Measurements from ENCODE around the gene HOXA2. TPM values are rescaled to one million over a fixed set of nuclear protein-coding genes. Genes with fewer than 3 reads are reported as not detected.
A peak's percentile ranks its signal among the peaks of the same experiment; 100 is the strongest.

Gene HOXA2
- total RNA-seq, 1 donor from 2014 or later, result 0.59 TPM

GRCh38 chr7:27141923-27142579 is 39.6 kb upstream of the HOXA2 start:
- no peak for DNase-seq (ENCODE audit: low read depth, low spot score)

GRCh38 chr7:27141137-27141922 is 38.8 kb upstream of the HOXA2 start:
- no peak for DNase-seq (ENCODE audit: low read depth, low spot score)

GRCh38 chr7:27140126-27140857 is 37.8 kb upstream of the HOXA2 start:
- DNase-seq (ENCODE audit: low read depth, low spot score), result no peak

GRCh38 chr7:27139334-27140125 is 37.0 kb upstream of the HOXA2 start:
- no peak for DNase-seq (ENCODE audit: low read depth, low spot score)

GRCh38 chr7:27138985-27139333 is 36.5 kb upstream of the HOXA2 start:
- no peak for DNase-seq (ENCODE audit: low read depth, low spot score)

GRCh38 chr7:27138472-27138871 is 36.0 kb upstream of the HOXA2 start:
- DNase-seq (ENCODE audit: low read depth, low spot score), result no peak

GRCh38 chr7:27137640-27138315 is 35.3 kb upstream of the HOXA2 start:
- no peak for DNase-seq (ENCODE audit: low read depth, low spot score)

GRCh38 chr7:27134392-27134791 is 31.9 kb upstream of the HOXA2 start:
- DNase-seq (ENCODE audit: low read depth, low spot score), result no peak

GRCh38 chr7:27133409-27134231 is 31.1 kb upstream of the HOXA2 start:
- DNase-seq (ENCODE audit: low read depth, low spot score), result no peak

- no peak for DNase-seq (ENCODE audit: low read depth, low spot score)
Measured at GRCh38 chr7:27132978-27133377, 30.5 kb upstream of the HOXA2 start.

GRCh38 chr7:27132214-27132613 is 29.7 kb upstream of the HOXA2 start:
- no peak for DNase-seq (ENCODE audit: low read depth, low spot score)

GRCh38 chr7:27131390-27131819 is 28.9 kb upstream of the HOXA2 start:
- no peak for DNase-seq (ENCODE audit: low read depth, low spot score)

GRCh38 chr7:27130540-27131389 is 28.3 kb upstream of the HOXA2 start, which contains the start of gene HOXA4:
Gene HOXA4 (minus strand): TSS chr7:27130757. CDS start chr7:27130733, 24 bp downstream.
- peak; percentile 67 for DNase-seq (ENCODE audit: low read depth, low spot score)

GRCh38 chr7:27129729-27130539 is 27.5 kb upstream of the HOXA2 start:
- DNase-seq (ENCODE audit: low read depth, low spot score), result no peak

- DNase-seq (ENCODE audit: low read depth, low spot score), result no peak
Measured at GRCh38 chr7:27128776-27129728, 26.6 kb upstream of the HOXA2 start.

- DNase-seq (ENCODE audit: low read depth, low spot score), result no peak
Measured at GRCh38 chr7:27128034-27128433, 25.6 kb upstream of the HOXA2 start.
